GM19099 (cell line): ENCODE measurements around the gene AASDH.

Source experiments
- POLR2A ChIP-seq: IDR thresholded peaks from 3 replicates; pipeline ENCODE4 v1.6.1; 2011; ENCODE audit warnings: low read depth; ENCODE audit not compliant: insufficient read length; ENCODE audit errors: extremely low read depth

The AASDH gene

DNA sequence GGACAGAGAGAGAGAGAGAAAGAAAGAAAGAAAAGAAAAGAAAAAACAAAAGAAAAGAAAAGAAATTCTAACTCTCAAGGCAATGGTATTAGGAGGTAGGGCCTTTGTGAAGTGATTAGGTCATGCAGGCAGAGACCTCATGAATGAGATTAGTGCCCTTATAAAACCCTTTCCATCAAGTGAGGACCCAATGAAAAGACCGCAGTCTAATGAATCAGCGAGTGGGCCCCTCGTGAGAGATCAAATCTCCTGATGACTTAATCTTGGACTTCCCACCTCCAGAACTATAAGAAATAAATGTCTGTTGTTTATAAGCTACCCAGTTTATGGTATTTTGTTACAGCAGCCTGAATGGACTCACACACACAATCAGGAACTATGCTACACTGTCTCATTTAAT is 16.9 kb downstream of the AASDH start:
- no peak for TF ChIP-seq POLR2A

DNA sequence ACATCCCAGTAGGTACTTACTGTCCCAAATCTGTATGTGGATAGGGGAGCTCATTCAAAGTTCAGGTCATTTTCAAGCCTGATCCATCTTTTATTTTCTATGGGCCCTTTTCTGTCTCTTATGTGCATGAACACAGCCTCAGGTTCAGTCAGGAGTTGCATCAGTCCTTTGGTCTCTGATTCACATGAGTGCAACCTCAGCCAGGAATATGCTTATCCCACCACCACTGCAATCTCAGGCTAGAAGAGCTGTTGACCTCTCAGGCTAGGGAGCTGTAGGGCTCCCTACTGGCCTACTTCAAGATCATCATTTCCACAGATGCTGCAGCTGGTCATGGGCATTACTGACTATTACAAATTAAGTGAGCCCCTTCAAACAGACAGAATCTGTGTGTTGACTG is 27.2 kb downstream of the AASDH start:
- no peak for TF ChIP-seq POLR2A

- TF ChIP-seq POLR2A: no peak
Measured at GRCh38 chr4:56356650-56357049, 30.6 kb downstream of the AASDH start.

- TF ChIP-seq POLR2A: no peak
Measured at GRCh38 chr4:56348576-56348975, 38.7 kb downstream of the AASDH start.

DNA sequence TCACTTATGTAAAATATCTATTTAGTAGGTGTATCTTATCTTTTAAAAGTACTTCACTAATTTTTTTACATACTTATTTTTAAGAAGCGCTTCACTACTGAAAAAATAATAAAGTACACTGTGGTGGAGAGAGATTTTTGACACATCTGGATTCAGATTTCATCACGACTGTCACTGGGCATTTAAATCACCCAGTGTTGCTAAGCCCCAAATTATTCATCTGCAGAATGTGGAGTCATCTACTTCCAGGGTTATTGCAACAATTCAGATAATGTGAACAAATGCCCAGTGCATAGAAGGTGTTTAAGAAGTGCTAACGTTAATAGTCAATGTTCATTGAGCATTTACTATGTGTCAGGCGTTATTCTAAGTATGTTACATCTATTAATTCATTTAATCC is 41.8 kb downstream of the AASDH start:
- no peak for TF ChIP-seq POLR2A

DNA sequence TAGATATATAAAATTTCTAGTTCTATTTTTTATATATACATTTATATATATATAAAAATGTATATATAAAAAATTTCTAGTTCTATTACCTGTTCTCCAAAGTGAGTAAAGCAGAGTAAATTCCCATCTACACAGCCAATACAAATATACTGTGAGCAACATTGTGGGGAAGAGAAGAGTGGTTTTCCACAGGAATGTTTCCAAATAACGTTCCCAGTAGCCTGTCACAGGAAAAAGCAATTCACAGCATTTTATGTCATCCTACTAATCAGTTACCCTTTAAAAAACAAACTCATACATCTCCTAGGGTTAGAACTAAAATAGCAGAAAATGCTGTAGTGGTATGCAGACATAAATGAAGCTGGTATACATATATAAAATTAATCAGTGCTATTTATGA is 44.5 kb downstream of the AASDH start:
- no peak for TF ChIP-seq POLR2A

DNA sequence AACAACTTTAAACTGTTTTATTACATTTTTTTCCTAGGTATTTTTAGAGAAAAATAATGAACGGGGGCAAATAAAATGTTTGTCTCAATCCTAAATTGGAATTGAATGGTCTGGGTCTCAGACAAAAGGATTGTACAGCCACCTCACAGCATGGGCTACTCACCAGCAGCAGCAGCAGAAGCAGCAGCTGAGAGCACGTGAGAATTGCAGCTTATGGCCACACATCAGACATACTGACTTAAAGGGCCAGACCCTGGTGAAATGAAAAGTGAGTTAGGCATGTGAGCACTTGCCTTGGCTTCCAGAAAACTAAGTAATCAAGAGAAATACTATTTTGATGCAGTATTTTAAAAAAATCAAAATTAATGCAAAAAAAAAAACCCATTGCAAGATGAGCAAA is 56.6 kb downstream of the AASDH start:
- TF ChIP-seq POLR2A: no peak

- TF ChIP-seq POLR2A: no peak
Measured at GRCh38 chr4:56326363-56326762, 60.9 kb downstream of the AASDH start.

DNA sequence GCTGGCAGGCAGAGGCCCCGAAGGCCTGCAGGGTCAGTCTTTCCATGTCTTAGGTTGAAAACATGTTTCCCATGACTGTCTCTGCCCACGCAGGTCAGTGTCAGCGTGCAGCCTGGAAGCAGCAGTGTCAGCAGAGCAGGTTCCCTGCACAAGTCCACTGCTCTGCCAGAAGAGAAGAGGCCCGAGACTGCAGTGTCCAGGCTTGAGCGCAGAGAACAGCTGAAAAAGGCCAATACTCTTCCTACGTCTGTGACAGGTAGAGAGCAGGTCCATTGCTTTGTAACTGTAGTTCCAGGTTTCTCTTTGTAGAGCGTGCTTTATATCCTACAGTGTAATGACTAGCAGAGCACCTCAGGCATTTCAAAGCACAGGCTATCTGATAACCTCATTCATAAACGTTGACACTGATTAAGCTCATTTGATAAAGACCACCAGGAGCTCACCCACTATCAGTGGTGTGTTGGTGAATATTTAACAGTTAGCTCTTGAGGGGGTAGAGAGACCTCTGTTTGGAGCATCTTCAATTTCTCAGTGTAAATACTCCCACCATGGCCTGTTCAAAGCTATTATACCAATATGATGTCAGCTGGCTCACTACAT is 63.2 kb downstream of the AASDH start:
- no peak for TF ChIP-seq POLR2A

DNA sequence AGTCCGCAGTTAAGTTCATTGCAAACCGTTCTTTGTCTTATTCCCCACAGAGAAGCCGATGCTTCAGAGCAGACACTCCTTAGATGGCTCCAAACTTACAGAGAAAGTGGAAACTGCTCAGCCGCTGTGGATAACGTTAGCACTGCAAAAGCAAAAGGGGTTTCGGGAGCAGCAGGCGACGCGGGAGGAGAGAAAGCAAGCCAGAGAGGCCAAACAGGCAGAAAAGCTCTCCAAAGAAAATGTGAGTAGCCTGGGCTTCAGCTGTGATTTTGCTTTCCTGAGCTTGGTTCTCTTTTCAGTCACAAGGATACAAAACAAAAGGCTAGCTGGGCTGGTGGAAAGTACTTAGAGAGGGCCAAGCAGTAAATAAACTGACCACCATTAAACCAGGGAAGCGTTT is 64.0 kb downstream of the AASDH start:
- TF ChIP-seq POLR2A: no peak

DNA sequence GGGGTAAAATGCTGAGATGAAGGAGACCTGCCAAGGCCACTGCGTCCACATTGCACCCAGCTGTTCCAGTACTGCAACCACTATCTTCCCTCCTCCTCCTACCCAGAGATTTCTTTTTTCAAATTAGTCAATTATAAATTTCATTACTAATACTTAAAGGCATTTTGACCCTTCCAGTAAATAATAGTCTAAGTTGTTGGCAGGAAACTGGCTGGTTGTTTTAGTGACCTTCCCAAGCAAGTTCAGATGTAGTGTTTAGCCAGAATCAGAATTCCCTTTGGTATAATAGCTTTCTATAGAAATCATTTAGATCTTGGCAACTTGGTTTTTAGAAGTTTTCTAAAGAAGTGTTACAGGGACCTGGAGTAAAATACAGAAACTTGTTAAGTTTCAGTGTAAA is 66.0 kb downstream of the AASDH start:
- no peak for TF ChIP-seq POLR2A

DNA sequence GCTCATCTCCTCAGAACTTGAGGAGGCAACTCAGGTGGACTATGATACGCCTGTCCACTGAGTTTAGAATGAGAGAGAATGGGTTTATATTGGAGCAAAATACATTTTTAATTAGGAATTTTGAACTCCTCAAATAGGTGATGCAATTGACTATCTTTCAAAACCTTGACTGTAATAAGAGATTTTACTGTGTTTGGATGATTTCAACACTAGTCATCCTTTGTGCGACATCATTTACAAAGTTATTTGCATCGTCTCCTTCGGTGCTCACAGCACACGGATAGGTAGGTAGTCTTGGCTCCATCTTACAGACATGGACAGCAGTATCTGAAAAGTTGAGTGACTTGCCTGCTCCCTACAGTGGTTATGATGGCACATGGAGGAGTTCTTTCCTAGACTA is 67.0 kb downstream of the AASDH start:
- TF ChIP-seq POLR2A: no peak

DNA sequence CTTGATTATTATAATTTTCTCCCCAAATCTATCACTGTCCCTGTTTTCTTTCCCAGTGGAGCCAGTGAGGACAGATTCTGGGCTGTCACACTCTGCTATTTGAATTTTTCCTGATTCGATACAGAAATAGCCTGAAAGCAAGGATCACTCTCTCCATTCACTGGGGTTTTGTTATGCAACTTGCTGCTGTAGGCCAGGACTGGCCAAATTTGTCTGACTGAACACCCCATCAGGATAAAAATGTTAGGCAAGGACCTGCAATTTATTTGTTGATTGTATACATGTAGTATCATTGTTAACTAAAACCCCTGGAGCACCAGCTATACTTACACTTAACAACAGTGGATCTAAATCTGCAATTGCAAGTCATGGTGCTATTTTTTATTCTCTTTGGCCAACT is 68.7 kb downstream of the AASDH start:
- TF ChIP-seq POLR2A: no peak

DNA sequence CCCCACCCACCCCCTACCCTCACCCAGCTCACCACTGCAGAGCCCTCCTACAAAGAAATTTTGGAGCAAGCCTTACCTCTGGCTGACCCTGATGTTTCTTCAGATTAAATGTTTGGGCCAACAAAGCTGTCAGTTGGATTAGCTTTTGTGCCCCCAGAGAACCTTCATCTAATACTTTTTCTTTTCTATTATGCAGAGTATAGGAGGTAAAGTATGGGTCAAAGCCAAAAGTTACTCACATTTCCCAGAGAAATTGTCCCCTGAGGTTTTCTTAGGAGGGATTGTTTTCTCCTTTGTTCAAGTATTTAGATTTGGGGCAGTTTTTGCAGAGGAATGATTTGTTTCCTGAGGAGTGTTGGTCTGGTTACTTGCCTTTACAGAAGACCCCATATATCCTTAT is 69.5 kb downstream of the AASDH start:
- no peak for TF ChIP-seq POLR2A

DNA sequence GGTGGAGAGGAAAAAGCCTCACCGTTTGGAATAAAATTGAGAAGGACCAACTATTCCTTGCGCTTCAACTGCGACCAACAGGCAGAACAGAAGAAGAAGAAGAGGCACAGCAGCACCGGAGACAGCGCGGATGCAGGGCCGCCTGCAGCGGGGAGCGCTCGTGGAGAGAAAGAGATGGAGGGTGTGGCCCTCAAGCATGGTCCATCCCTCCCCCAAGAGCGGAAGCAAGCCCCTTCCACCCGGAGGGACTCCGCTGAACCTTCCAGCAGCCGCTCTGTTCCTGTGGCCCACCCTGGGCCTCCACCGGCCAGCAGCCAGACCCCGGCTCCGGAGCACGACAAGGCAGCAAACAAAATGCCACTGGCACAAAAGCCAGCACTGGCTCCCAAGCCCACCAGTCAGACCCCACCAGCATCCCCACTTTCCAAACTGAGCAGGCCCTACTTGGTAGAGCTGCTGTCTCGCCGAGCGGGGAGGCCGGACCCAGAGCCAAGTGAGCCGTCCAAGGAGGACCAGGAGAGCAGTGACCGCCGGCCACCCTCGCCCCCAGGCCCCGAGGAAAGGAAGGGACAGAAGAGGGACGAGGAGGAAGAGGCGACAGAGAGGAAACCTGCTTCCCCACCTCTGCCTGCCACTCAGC is 71.2 kb downstream of the AASDH start:
- no peak for TF ChIP-seq POLR2A

GRCh38 chr4:56315543-56315942 is 71.7 kb downstream of the AASDH start:
- no peak for TF ChIP-seq POLR2A

- no peak for TF ChIP-seq POLR2A
Measured at GRCh38 chr4:56315041-56315440, 72.2 kb downstream of the AASDH start.
